Measurements from ENCODE around the gene LGALS9B. TPM values are rescaled to one million over a fixed set of nuclear protein-coding genes. Genes with fewer than 3 reads are reported as not detected.
"Not testable (repeated sequence)": the region's sequence is repeated elsewhere in the genome, so short reads cannot be mapped to it uniquely, and the experiment has no call there.

LGALS9B gene
- total and polyA plus RNA-seq, 2 of the 4 experiments (the other 2 are of a cell fraction): not detected

- not testable (repeated sequence) for ATAC-seq (ENCODE audit: low read depth)
These were observed 1.8 kb upstream of the LGALS9B start for GRCh38 chr17:20469107-20469506.

GRCh38 chr17:20466999-20467398 lies 340 bp downstream of the LGALS9B start:
- H4K5ac ChIP-seq (ENCODE audit: low read depth, low read length); DNase-seq; H3K4ac ChIP-seq (ENCODE audit: low read depth, low read length); in situ Hi-C loops (cut with MboI; ENCODE audit: low sequenced_read_pairs); H3K79me1 ChIP-seq (ENCODE audit: low read depth in 1 of 2, low read length in 2 of 2); H3K9me1 ChIP-seq (ENCODE audit: insufficient read depth, low read length); H3K4me2 ChIP-seq (ENCODE audit: low read depth, low read length); H2BK120ac ChIP-seq (ENCODE audit: low read depth, low read length); H2BK15ac ChIP-seq (ENCODE audit: low read depth, low read length); H3K27ac ChIP-seq (ENCODE audit: insufficient read depth, low read length); H3K23ac ChIP-seq (ENCODE audit: low read depth, low read length); H3K9me3 ChIP-seq (ENCODE audit: control insufficient read depth, insufficient read depth, low read length); H3K4me1 ChIP-seq (ENCODE audit: control insufficient read depth, insufficient read depth, low read length); intact Hi-C loops (cut with micrococcal nuclease); H3K36me3 ChIP-seq (ENCODE audit: control insufficient read depth, insufficient read depth, low read length); BruUV-seq (replicated peaks); H3K27me3 ChIP-seq (ENCODE audit: control insufficient read depth, insufficient read depth, low read length); H2AFZ ChIP-seq (replicated peaks; ENCODE audit: low read length, poor library complexity); H2AK5ac ChIP-seq (ENCODE audit: low read depth, low read length); H4K8ac ChIP-seq (ENCODE audit: low read depth in 2 of 2, low read length in 2 of 2); H3K18ac ChIP-seq (ENCODE audit: low read depth, low read length); ATAC-seq (ENCODE audit: low read depth); H2BK5ac ChIP-seq (ENCODE audit: low read depth, low read length, poor library complexity, severe bottlenecking); H4K91ac ChIP-seq (ENCODE audit: insufficient read depth, low read depth, low read length); dilution Hi-C loops (cut with HindIII; ENCODE audit: low sequenced_read_pairs, unreplicated experiment); POLR2A ChIA-PET (ENCODE audit: unreplicated experiment); H2BK20ac ChIP-seq (ENCODE audit: low read depth, low read length); H2AK9ac ChIP-seq (replicated peaks; ENCODE audit: low read depth, low read length, poor library complexity); H3K9ac ChIP-seq (ENCODE audit: low read depth, low read length); CTCF ChIA-PET; H3K4me3 ChIP-seq (ENCODE audit: insufficient read depth, low read depth, low read length); H3K14ac ChIP-seq (replicated peaks; ENCODE audit: low read depth, low read length); H4K20me1 ChIP-seq (ENCODE audit: insufficient read depth, low read length); H3K56ac ChIP-seq (ENCODE audit: extremely low read depth, insufficient read depth, low read length): not testable (repeated sequence)
- whole genome bisulfite sequencing, 2 experiments (ENCODE audit: extremely low coverage in 2 of 2, insufficient read length in 1 of 2): no CpG with 5 or more reads among the region's 5 CpGs

More at GRCh38 chr17:20469107-20469506, 1.8 kb upstream of the LGALS9B start:
- H3K14ac ChIP-seq (replicated peaks; ENCODE audit: low read depth, low read length); H4K5ac ChIP-seq (ENCODE audit: low read depth, low read length); H2BK120ac ChIP-seq (ENCODE audit: low read depth, low read length); H3K27me3 ChIP-seq (ENCODE audit: control insufficient read depth, insufficient read depth, low read length); H3K27ac ChIP-seq (ENCODE audit: insufficient read depth, low read length); H3K18ac ChIP-seq (ENCODE audit: low read depth, low read length); H3K9me1 ChIP-seq (ENCODE audit: insufficient read depth, low read length); intact Hi-C loops (cut with micrococcal nuclease); H4K8ac ChIP-seq (ENCODE audit: low read depth in 2 of 2, low read length in 2 of 2); H4K91ac ChIP-seq (ENCODE audit: insufficient read depth, low read depth, low read length); H3K4me1 ChIP-seq (ENCODE audit: control insufficient read depth, insufficient read depth, low read length); in situ Hi-C loops (cut with MboI; ENCODE audit: low sequenced_read_pairs); H2AK5ac ChIP-seq (ENCODE audit: low read depth, low read length); H3K23ac ChIP-seq (ENCODE audit: low read depth, low read length); H3K4ac ChIP-seq (ENCODE audit: low read depth, low read length); H3K9me3 ChIP-seq (ENCODE audit: control insufficient read depth, insufficient read depth, low read length); BruUV-seq (replicated peaks); H2AFZ ChIP-seq (replicated peaks; ENCODE audit: low read length, poor library complexity); H2BK20ac ChIP-seq (ENCODE audit: low read depth, low read length); H2BK5ac ChIP-seq (ENCODE audit: low read depth, low read length, poor library complexity, severe bottlenecking); H3K9ac ChIP-seq (ENCODE audit: low read depth, low read length); H3K56ac ChIP-seq (ENCODE audit: extremely low read depth, insufficient read depth, low read length); H3K79me1 ChIP-seq (ENCODE audit: low read depth in 1 of 2, low read length in 2 of 2); CTCF ChIA-PET; H2AK9ac ChIP-seq (replicated peaks; ENCODE audit: low read depth, low read length, poor library complexity); DNase-seq; H3K4me2 ChIP-seq (ENCODE audit: low read depth, low read length); H2BK15ac ChIP-seq (ENCODE audit: low read depth, low read length); H4K20me1 ChIP-seq (ENCODE audit: insufficient read depth, low read length); H3K36me3 ChIP-seq (ENCODE audit: control insufficient read depth, insufficient read depth, low read length); dilution Hi-C loops (cut with HindIII; ENCODE audit: low sequenced_read_pairs, unreplicated experiment); POLR2A ChIA-PET (ENCODE audit: unreplicated experiment); H3K4me3 ChIP-seq (ENCODE audit: insufficient read depth, low read depth, low read length): not testable (repeated sequence)
- WGBS, 2 experiments (ENCODE audit: extremely low coverage in 2 of 2, insufficient read length in 1 of 2): no CpG with 5 or more reads among the region's 4 CpGs

Measured in IMR-90 (cell line).